Calu3 (cell line): ENCODE measurements around the gene ALCAM. TPM values are rescaled to one million over a fixed set of nuclear protein-coding genes. Genes with fewer than 3 reads are reported as not detected.

Experiments used
- BruUV-seq: library from RNA; stranded (reverse); fragments of 400-500 nt; replicated peaks from 2 replicates; lab custom pipeline; 2021; lab: Mats Ljungman, UMichigan
- CTCF ChIA-PET: fragments of 300-600 bp; sonication (Branson Sonifier 250); formaldehyde crosslinking; loops from one replicate; lab custom pipeline; 2022; ENCODE audit warnings: antibody characterized with exemption; lab: Charles Lee
- DNase-seq: peaks from one replicate; pipeline ENCODE4 v3.0.0; 2022
- H3K27ac Mint-ChIP-seq: one replicate; pipeline ENCODE4 v1.8.0; 2022; ENCODE audit warnings: mixed read lengths; ENCODE audit not compliant: unreplicated experiment
- H3K27me3 Mint-ChIP-seq: one replicate; pipeline ENCODE4 v1.8.0; 2022; ENCODE audit warnings: mixed read lengths; ENCODE audit not compliant: unreplicated experiment
- H3K36me3 Mint-ChIP-seq: one replicate; pipeline ENCODE4 v1.8.0; 2022; ENCODE audit warnings: mild to moderate bottlenecking, moderate library complexity, mixed read lengths; ENCODE audit not compliant: insufficient read depth, unreplicated experiment
- H3K4me1 Mint-ChIP-seq: one replicate; pipeline ENCODE4 v1.8.0; 2022; ENCODE audit warnings: mild to moderate bottlenecking, low read depth, mixed read lengths; ENCODE audit not compliant: unreplicated experiment
- H3K4me3 Mint-ChIP-seq: one replicate; pipeline ENCODE4 v1.8.0; 2022; ENCODE audit warnings: mild to moderate bottlenecking, low read depth, moderate library complexity, mixed read lengths; ENCODE audit not compliant: unreplicated experiment
- H3K9me3 Mint-ChIP-seq: one replicate; pipeline ENCODE4 v1.8.0; 2022; ENCODE audit warnings: low read depth, mixed read lengths; ENCODE audit not compliant: unreplicated experiment
- CTCF ChIP-seq: fragments of 200-600 bp; IDR thresholded peaks from one replicate; pipeline ENCODE4 v1.8.0; 2022; ENCODE audit warnings: antibody characterized with exemption; ENCODE audit not compliant: unreplicated experiment
- intact Hi-C: fragments of 100-400 bp; cut with micrococcal nuclease; formaldehyde crosslinking; loops from one replicate; pipeline ENCODE4 v1.10.0; 2022; ENCODE audit not compliant: unreplicated experiment
- total RNA-seq: library from RNA; stranded (reverse); gene quantifications from 2 replicates; pipeline ENCODE4 v1.2.3, GENCODE V29; 2022

Gene ALCAM
- total RNA-seq, 1 experiment from 2014 or later = 166 TPM

GRCh38 chr3:105537371-105538080 is 170.8 kb downstream of the ALCAM start:
- H3K4me3 Mint-ChIP-seq = no peak overlapping the region

GRCh38 chr3:105538483-105538882 is 171.8 kb downstream of the ALCAM start:
- no peaks in the 10 kb centered on the region for H3K9me3 Mint-ChIP-seq
- no TSS peak for BruUV-seq
- H3K4me1 Mint-ChIP-seq = peaks cover 18% of the 10 kb centered on the region
- intact Hi-C loops = no loop called here
- peaks cover 9% of the 10 kb centered on the region for H3K36me3 Mint-ChIP-seq
- peak; percentile 14 for DNase-seq
- H3K27ac Mint-ChIP-seq = peak overlapping the region; percentile 18
- H3K4me3 Mint-ChIP-seq = no peak overlapping the region
- CTCF ChIA-PET = no interaction called here
- H3K27me3 Mint-ChIP-seq = no peaks in the 10 kb centered on the region
- no peak for TF ChIP-seq CTCF

More at GRCh38 chr3:105537371-105538080, 170.8 kb downstream of the ALCAM start:
- no peaks in the 10 kb centered on the region for H3K9me3 Mint-ChIP-seq
- no TSS peak for BruUV-seq
- H3K27me3 Mint-ChIP-seq = no peaks in the 10 kb centered on the region
- TF ChIP-seq CTCF = no peak
- H3K36me3 Mint-ChIP-seq = peaks cover 6% of the 10 kb centered on the region
- H3K27ac Mint-ChIP-seq = peak overlapping the region; percentile 18
- H3K4me1 Mint-ChIP-seq = peaks cover 18% of the 10 kb centered on the region
- CTCF ChIA-PET = no interaction called here
- intact Hi-C loops = no loop called here
- DNase-seq = no peak

GRCh38 chr3:105539897-105540296 is 173.2 kb downstream of the ALCAM start:
- Mint-ChIP-seq H3K27ac (no peak overlapping the region), H3K4me3 (no peak overlapping the region), H3K36me3 (peaks cover 11% of the 10 kb centered on the region), H3K27me3 (no peaks in the 10 kb centered on the region), H3K4me1 (peaks cover 18% of the 10 kb centered on the region), H3K9me3 (no peaks in the 10 kb centered on the region)
- BruUV-seq = no TSS peak
- intact Hi-C loops = no loop called here
- no peak for TF ChIP-seq CTCF
- DNase-seq = no peak
- CTCF ChIA-PET = no interaction called here

GRCh38 chr3:105542282-105543019 is 175.7 kb downstream of the ALCAM start:
- H3K4me3 Mint-ChIP-seq = no peak overlapping the region
- intact Hi-C loops = no loop called here
- DNase-seq = no peak
- peaks cover 13% of the 10 kb centered on the region for H3K4me1 Mint-ChIP-seq
- no peaks in the 10 kb centered on the region for H3K27me3 Mint-ChIP-seq
- no peak for TF ChIP-seq CTCF
- no peaks in the 10 kb centered on the region for H3K9me3 Mint-ChIP-seq
- H3K27ac Mint-ChIP-seq = no peak overlapping the region
- CTCF ChIA-PET = no interaction called here
- peaks cover 11% of the 10 kb centered on the region for H3K36me3 Mint-ChIP-seq
- BruUV-seq = no TSS peak
